HCT116 (cell line): ENCODE results near the gene MIR17HG.

Experiments used
- EGR1 ChIP-seq: IDR thresholded peaks from 2 replicates; pipeline ENCODE4 v1.6.1; 2012; ENCODE audit warnings: low read depth
- EZH2 ChIP-seq: fragments of 200-600 bp; sonication (generic); IDR thresholded peaks from 2 replicates; pipeline ENCODE4 v1.6.1; 2017; ENCODE audit warnings: antibody characterized with exemption, mixed run types
- POLR2A ChIP-seq: IDR thresholded peaks from 2 replicates; pipeline ENCODE4 v1.7.0; 2011; ENCODE audit warnings: borderline replicate concordance; ENCODE audit not compliant: insufficient read depth, insufficient read length; ENCODE audit errors: extremely low read depth
- POLR2AphosphoS5 ChIP-seq: IDR thresholded peaks from 2 replicates; pipeline ENCODE4 v1.6.1; 2011; ENCODE audit warnings: mild to moderate bottlenecking, low read depth, low read length, moderate library complexity
- RAD21 ChIP-seq: IDR thresholded peaks from 2 replicates; pipeline ENCODE4 v1.6.1; 2012; ENCODE audit warnings: low read depth, mild to moderate bottlenecking
- SP1 ChIP-seq: IDR thresholded peaks from 2 replicates; pipeline ENCODE4 v1.6.1; 2012; ENCODE audit warnings: low read depth
- ZNF274 ChIP-seq: fragments of 200-500 bp; sonication (Bioruptor generic); IDR thresholded peaks from 2 replicates; pipeline ENCODE4 v1.6.1; 2014; ENCODE audit warnings: mild to moderate bottlenecking, low read depth, low read length, inconsistent platforms
- TF ChIP-seq, protein P1 (sequence below), 3 experiments: fragments of 200-600 bp in 1 of 3; sonication (generic) in 1 of 3; IDR thresholded peaks in 2 of 3; conservative IDR thresholded peaks in 1 of 3; 2 replicates each; pipeline ENCODE4 v1.5.1; 2012 to 2017; ENCODE audit warnings: low read depth in 2 of 3, low read length in 2 of 3, antibody characterized with exemption in 1 of 3, borderline replicate concordance in 1 of 3, control low read depth in 1 of 3, mild to moderate bottlenecking in 1 of 3, mixed read lengths in 1 of 3, mixed run types in 1 of 3, moderate library complexity in 1 of 3; ENCODE audit not compliant: insufficient read depth in 1 of 3
- TF ChIP-seq, protein P2 (sequence below): IDR thresholded peaks from 2 replicates; pipeline ENCODE4 v1.6.1; 2012; ENCODE audit warnings: low read depth
- TF ChIP-seq, protein P3 (sequence below): IDR thresholded peaks from 2 replicates; pipeline ENCODE4 v1.6.1; 2012
- TF ChIP-seq, protein P4 (sequence below): IDR thresholded peaks from 2 replicates; pipeline ENCODE4 v1.6.1; 2012

DNA sequence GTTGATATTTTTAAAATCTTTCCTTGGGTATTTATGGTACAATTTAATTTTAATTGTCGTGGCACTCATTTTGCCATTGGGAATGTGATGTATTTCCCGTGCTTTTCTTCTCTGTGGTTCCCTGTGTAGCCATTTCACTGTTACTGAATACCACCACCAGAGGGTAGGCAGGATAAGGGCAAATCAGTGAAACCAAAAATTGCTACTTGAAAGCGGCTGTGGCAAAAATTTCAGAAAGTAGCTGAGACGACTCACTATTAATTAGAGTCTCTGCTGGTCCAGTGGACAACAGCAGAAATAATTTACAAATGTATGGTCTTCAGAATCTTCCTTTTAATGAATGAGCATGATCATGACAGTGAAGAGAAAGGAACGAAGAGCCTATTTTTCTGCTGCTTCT lies 34.4 kb upstream of the MIR17HG start:
- TF ChIP-seq, protein P1, sequence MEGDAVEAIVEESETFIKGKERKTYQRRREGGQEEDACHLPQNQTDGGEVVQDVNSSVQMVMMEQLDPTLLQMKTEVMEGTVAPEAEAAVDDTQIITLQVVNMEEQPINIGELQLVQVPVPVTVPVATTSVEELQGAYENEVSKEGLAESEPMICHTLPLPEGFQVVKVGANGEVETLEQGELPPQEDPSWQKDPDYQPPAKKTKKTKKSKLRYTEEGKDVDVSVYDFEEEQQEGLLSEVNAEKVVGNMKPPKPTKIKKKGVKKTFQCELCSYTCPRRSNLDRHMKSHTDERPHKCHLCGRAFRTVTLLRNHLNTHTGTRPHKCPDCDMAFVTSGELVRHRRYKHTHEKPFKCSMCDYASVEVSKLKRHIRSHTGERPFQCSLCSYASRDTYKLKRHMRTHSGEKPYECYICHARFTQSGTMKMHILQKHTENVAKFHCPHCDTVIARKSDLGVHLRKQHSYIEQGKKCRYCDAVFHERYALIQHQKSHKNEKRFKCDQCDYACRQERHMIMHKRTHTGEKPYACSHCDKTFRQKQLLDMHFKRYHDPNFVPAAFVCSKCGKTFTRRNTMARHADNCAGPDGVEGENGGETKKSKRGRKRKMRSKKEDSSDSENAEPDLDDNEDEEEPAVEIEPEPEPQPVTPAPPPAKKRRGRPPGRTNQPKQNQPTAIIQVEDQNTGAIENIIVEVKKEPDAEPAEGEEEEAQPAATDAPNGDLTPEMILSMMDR (IDR thresholded peaks at IDR 0.05 in 2 of 3, conservative IDR thresholded peaks at IDR 0.05 in 1 of 3; ENCODE audit: borderline replicate concordance in 1 of 3, insufficient read depth in 1 of 3, low read depth in 2 of 3, low read length in 2 of 3), result peak in 2 of 3 experiments; percentile 42; a peak in 4 of 6 replicates
- TF ChIP-seq POLR2A, result no peak
- no peak for TF ChIP-seq POLR2AphosphoS5
- no peak for TF ChIP-seq EZH2
- TF ChIP-seq RAD21, result no peak
- no peak for TF ChIP-seq SP1
- TF ChIP-seq, protein P2, sequence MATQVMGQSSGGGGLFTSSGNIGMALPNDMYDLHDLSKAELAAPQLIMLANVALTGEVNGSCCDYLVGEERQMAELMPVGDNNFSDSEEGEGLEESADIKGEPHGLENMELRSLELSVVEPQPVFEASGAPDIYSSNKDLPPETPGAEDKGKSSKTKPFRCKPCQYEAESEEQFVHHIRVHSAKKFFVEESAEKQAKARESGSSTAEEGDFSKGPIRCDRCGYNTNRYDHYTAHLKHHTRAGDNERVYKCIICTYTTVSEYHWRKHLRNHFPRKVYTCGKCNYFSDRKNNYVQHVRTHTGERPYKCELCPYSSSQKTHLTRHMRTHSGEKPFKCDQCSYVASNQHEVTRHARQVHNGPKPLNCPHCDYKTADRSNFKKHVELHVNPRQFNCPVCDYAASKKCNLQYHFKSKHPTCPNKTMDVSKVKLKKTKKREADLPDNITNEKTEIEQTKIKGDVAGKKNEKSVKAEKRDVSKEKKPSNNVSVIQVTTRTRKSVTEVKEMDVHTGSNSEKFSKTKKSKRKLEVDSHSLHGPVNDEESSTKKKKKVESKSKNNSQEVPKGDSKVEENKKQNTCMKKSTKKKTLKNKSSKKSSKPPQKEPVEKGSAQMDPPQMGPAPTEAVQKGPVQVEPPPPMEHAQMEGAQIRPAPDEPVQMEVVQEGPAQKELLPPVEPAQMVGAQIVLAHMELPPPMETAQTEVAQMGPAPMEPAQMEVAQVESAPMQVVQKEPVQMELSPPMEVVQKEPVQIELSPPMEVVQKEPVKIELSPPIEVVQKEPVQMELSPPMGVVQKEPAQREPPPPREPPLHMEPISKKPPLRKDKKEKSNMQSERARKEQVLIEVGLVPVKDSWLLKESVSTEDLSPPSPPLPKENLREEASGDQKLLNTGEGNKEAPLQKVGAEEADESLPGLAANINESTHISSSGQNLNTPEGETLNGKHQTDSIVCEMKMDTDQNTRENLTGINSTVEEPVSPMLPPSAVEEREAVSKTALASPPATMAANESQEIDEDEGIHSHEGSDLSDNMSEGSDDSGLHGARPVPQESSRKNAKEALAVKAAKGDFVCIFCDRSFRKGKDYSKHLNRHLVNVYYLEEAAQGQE, result no peak
- no peak for TF ChIP-seq ZNF274
- no peak for TF ChIP-seq EGR1
- TF ChIP-seq, protein P3, sequence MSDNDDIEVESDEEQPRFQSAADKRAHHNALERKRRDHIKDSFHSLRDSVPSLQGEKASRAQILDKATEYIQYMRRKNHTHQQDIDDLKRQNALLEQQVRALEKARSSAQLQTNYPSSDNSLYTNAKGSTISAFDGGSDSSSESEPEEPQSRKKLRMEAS, result no peak
- TF ChIP-seq, protein P4, sequence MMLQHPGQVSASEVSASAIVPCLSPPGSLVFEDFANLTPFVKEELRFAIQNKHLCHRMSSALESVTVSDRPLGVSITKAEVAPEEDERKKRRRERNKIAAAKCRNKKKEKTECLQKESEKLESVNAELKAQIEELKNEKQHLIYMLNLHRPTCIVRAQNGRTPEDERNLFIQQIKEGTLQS, result no peak
